ENCODE measurements around the gene PODXL. TPM values are rescaled to one million over a fixed set of nuclear protein-coding genes. Genes with fewer than 3 reads are reported as not detected.

PODXL gene
- total RNA-seq, 1 experiment from 2014 or later = 727 TPM

GRCh38 chr7:131455546-131455945, 100.9 kb downstream of the PODXL start:
- no peaks in the 10 kb centered on the region for H3K23me2 ChIP-seq (ENCODE audit: insufficient read length, low read depth, low read length, poor library complexity, severe bottlenecking)

More at GRCh38 chr7:131455546-131455945, 100.9 kb downstream of the PODXL start:
- no CpG with 5 or more reads among the region's 7 CpGs for WGBS (ENCODE audit: extremely low coverage, insufficient read length, low lambda C conversion rate)
- H3K4me2 ChIP-seq (ENCODE audit: insufficient read depth, insufficient read length, low read length) = no peak overlapping the region
- H3K56ac ChIP-seq (ENCODE audit: insufficient read length, low read depth, low read length) = no peak overlapping the region
- H3K79me2 ChIP-seq (ENCODE audit: insufficient read depth, low read length) = no peaks in the 10 kb centered on the region
- H3K14ac ChIP-seq (ENCODE audit: insufficient read depth, low read length) = no peak overlapping the region
- H3K18ac ChIP-seq (ENCODE audit: insufficient read length, low read depth, low read length) = no peak overlapping the region
- no peak overlapping the region for H2BK120ac ChIP-seq (ENCODE audit: low read depth, low read length, poor library complexity, severe bottlenecking)
- H3K23ac ChIP-seq (ENCODE audit: insufficient read length, low read depth, low read length) = no peak overlapping the region
- H2AK5ac ChIP-seq (ENCODE audit: insufficient read length, low read length) = no peak overlapping the region
- H4K5ac ChIP-seq (ENCODE audit: insufficient read length, low read depth, low read length) = no peak overlapping the region
- H3K4me3 Mint-ChIP-seq = no peak overlapping the region
- H3K9ac ChIP-seq (ENCODE audit: extremely low read depth, insufficient read length, low read length) = no peak overlapping the region
- no peak overlapping the region for H2AFZ ChIP-seq (ENCODE audit: low read length)
- no peaks in the 10 kb centered on the region for H4K20me1 ChIP-seq (ENCODE audit: control insufficient read depth, insufficient read depth, insufficient read length)
- no peak for TF ChIP-seq CTCF (conservative IDR thresholded peaks at IDR 0.05)
- no peaks in the 10 kb centered on the region for H3K27me3 ChIP-seq (ENCODE audit: insufficient read depth, low read length)
- H3K4me1 Mint-ChIP-seq = peaks cover 0 to 2% of the 10 kb centered on the region in 2 experiments; a peak in 1 of 4 replicates
- no peaks in the 10 kb centered on the region for H3K4me1 ChIP-seq (ENCODE audit: insufficient read depth, low read length)
- H2BK15ac ChIP-seq (ENCODE audit: low read depth, low read length) = no peak overlapping the region
- no peak overlapping the region for H2BK20ac ChIP-seq (ENCODE audit: low read depth, low read length, poor library complexity, severe bottlenecking)
- H3K36me3 Mint-ChIP-seq (ENCODE audit: insufficient read depth in 1 of 3, low read depth in 3 of 3) = peaks cover 0 to 8% (median 0%) of the 10 kb centered on the region in 3 experiments; a peak in 4 of 7 replicates
- no peak overlapping the region for H3K27ac ChIP-seq (ENCODE audit: insufficient read length, low read depth, low read length)
- DNase-seq = no peak
- H3T11ph ChIP-seq (ENCODE audit: low read length) = no peak overlapping the region
- no peak overlapping the region for H2BK12ac ChIP-seq (ENCODE audit: insufficient read length, low read depth, low read length)
- no peaks in the 10 kb centered on the region for H3K9me3 ChIP-seq (ENCODE audit: control insufficient read depth, low read depth, low read length)
- no peak overlapping the region for H3K4ac ChIP-seq (ENCODE audit: low read depth, low read length)
- H4K91ac ChIP-seq (ENCODE audit: insufficient read length, low read depth, low read length) = no peak overlapping the region
- no peaks in the 10 kb centered on the region for H3K9me3 Mint-ChIP-seq
- no peak overlapping the region for H2BK5ac ChIP-seq (ENCODE audit: insufficient read length, low read length)
- no peaks in the 10 kb centered on the region for H3K79me1 ChIP-seq (ENCODE audit: insufficient read depth, low read depth, low read length, poor library complexity, severe bottlenecking)
- no peak overlapping the region for H3K27ac Mint-ChIP-seq
- no peaks in the 10 kb centered on the region for H3K27me3 Mint-ChIP-seq (ENCODE audit: low read depth)
- H4K8ac ChIP-seq (replicated peaks; ENCODE audit: insufficient read length, low read depth, low read length) = no peak overlapping the region
